K562 (cell line): Measurements from ENCODE around the gene CYP11A1. TPM values are rescaled to one million over a fixed set of nuclear protein-coding genes. Genes with fewer than 3 reads are reported as not detected.
A peak's percentile ranks its signal among the peaks of the same experiment; 100 is the strongest.

Source experiments
- BACH1 ChIP-seq: fragments of 200-800 bp; sonication (Bioruptor generic); IDR thresholded peaks from 2 replicates; pipeline ENCODE4 v1.6.1; 2016; ENCODE audit warnings: missing genetic modification characterization, missing compliant biosample characterization
- BRF1 ChIP-seq: IDR thresholded peaks from 3 replicates; pipeline ENCODE4 v1.6.1; 2011; ENCODE audit warnings: borderline replicate concordance, mild to moderate bottlenecking; ENCODE audit not compliant: insufficient read length; ENCODE audit errors: extremely low read depth
- CHD7 ChIP-seq: fragments of 200-600 bp; sonication (generic); IDR thresholded peaks from one replicate; pipeline ENCODE4 v1.6.1; 2012; ENCODE audit warnings: mild to moderate bottlenecking, low read depth, low read length, inconsistent platforms
- CREB3 ChIP-seq: fragments of 450-650 bp; conservative IDR thresholded peaks from 2 replicates; pipeline ENCODE4 v1.6.1; 2016; ENCODE audit warnings: missing genetic modification characterization, low read depth, mild to moderate bottlenecking, missing compliant biosample characterization, moderate library complexity
- DLX4 ChIP-seq: fragments of 250-450 bp; sonication (Bioruptor Pico); IDR thresholded peaks from 2 replicates; pipeline ENCODE4 v1.6.1; 2021; ENCODE audit warnings: mild to moderate bottlenecking
- IRF2 ChIP-seq: sonication (generic); formaldehyde crosslinking; IDR thresholded peaks from 2 replicates; pipeline ENCODE4 v1.8.1; 2022; ENCODE audit warnings: mild to moderate bottlenecking, missing genetic modification reagents
- KAT2B ChIP-seq: IDR thresholded peaks from one replicate; pipeline ENCODE4 v1.6.1; 2012; ENCODE audit warnings: low read depth, mild to moderate bottlenecking, control low read depth, inconsistent platforms, low read length, moderate library complexity
- KDM4B ChIP-seq, 2 experiments: fragments of 450-650 bp in 1 of 2; sonication (generic) in 1 of 2; IDR thresholded peaks; 2 replicates each; pipeline ENCODE4 v1.6.1; 2016 to 2017; ENCODE audit warnings: borderline replicate concordance in 2 of 2, antibody characterized with exemption in 1 of 2, low read depth in 1 of 2, mild to moderate bottlenecking in 1 of 2
- POLR2G ChIP-seq: fragments of 200-400 bp; formaldehyde crosslinking; IDR thresholded peaks from 2 replicates; pipeline ENCODE4 v1.6.1; 2017; ENCODE audit warnings: low read depth, mild to moderate bottlenecking, antibody characterized with exemption, low read length, moderate library complexity
- RB1 ChIP-seq: fragments of 450-650 bp; IDR thresholded peaks from 2 replicates; pipeline ENCODE4 v1.6.1; 2017; ENCODE audit warnings: low read depth, mild to moderate bottlenecking
- SIN3A ChIP-seq, 2 experiments: fragments of 150-350 bp in 1 of 2; IDR thresholded peaks; 2 replicates each; pipeline ENCODE4 v1.6.1; 2011 to 2016; ENCODE audit warnings: borderline replicate concordance in 2 of 2, low read depth in 2 of 2, low read length in 2 of 2, mild to moderate bottlenecking in 2 of 2, moderate library complexity in 2 of 2; ENCODE audit not compliant: control insufficient read depth in 1 of 2
- TEAD2 ChIP-seq: fragments of 450-650 bp; IDR thresholded peaks from 2 replicates; pipeline ENCODE4 v1.6.1; 2016; ENCODE audit warnings: missing genetic modification characterization, control low read depth, missing compliant biosample characterization
- ZEB2 ChIP-seq: fragments of 450-650 bp; IDR thresholded peaks from 2 replicates; pipeline ENCODE4 v1.6.1; 2016
- polyA plus RNA-seq, 8 experiments: library from polyadenylated mRNA; depleted of rRNA in 4 of 8; stranded (reverse) in 5 of 8; unstranded in 3 of 8; fragments of >200 nt; fragmentation: Nextera tagmentation in 2 of 8; fragmentation: Illumina TruSeq in 1 of 8; extraction: Ambion mirVana in 2 of 8; extraction: Trizol in 1 of 8; gene quantifications; 2 replicates each; pipeline versions ENCODE4 v1.2.1 to v1.2.3, GENCODE V29; 2011 to 2014; ENCODE audit warnings: inconsistent platforms in 1 of 8, missing spikeins in 1 of 8
- total RNA-seq, 7 experiments: library from RNA; depleted of rRNA in 6 of 7; stranded (reverse); fragments of >200 nt in 6 of 7; fragmentation: Illumina TruSeq in 2 of 7; extraction: Trizol in 2 of 7; gene quantifications; 2 replicates each; pipeline versions ENCODE4 v1.2.1 to v1.2.3, GENCODE V29; 2011 to 2021; ENCODE audit warnings: low replicate concordance in 1 of 7

The CYP11A1 gene
- total and polyA plus RNA-seq, 9 of the 15 experiments (the other 6 are each of a cell fraction or from before 2014, with no cell fraction given): 0.06 to 0.24 (median 0.10) TPM; not detected in 4

- TF ChIP-seq CREB3 (tag) (peak; percentile 77; the same call in 1 of the 2 replicates), SIN3A (IDR thresholded peaks at IDR 0.05; ENCODE audit: borderline replicate concordance in 2 of 2, control insufficient read depth in 1 of 2, low read depth in 2 of 2, low read length in 2 of 2) (no peak), IRF2 (no peak), POLR2G (peak; percentile 51; the same call in 1 of the 2 replicates), DLX4 (CRISPR knock-in tag) (no peak), TEAD2 (tag) (peak; percentile 80), KDM4B (IDR thresholded peaks at IDR 0.05; ENCODE audit: borderline replicate concordance in 2 of 2, low read depth in 1 of 2) (no peak; a peak in 1 of 4 replicates), BRF1 (no peak), KAT2B (no peak), ZEB2 (peak; percentile 87), RB1 (peak; percentile 62; the same call in 1 of the 2 replicates), BACH1 (tag) (peak; percentile 90), CHD7 (no peak)
These were observed 22.0 kb upstream of the CYP11A1 start (continued) for GRCh38 chr15:74389241-74390048.
